Neuronal stem cell (in vitro differentiated cells): ENCODE results near the gene CCNB2.

Experiments
- DNase-seq: peaks from one replicate; pipeline ENCODE4 v3.0.0-alpha.2; 2013; ENCODE audit warnings: low spot score
- H2AFZ ChIP-seq: one replicate; pipeline ENCODE4 v1.6.1; 2013; ENCODE audit warnings: mild to moderate bottlenecking, low read length, inconsistent platforms
- H2AK5ac ChIP-seq: 2 replicates; pipeline ENCODE4 v1.6.1; 2013; ENCODE audit warnings: low read depth, mild to moderate bottlenecking, inconsistent platforms, low read length, moderate library complexity, mixed read lengths
- H2BK120ac ChIP-seq: 2 replicates; pipeline ENCODE4 v1.6.1; 2013; ENCODE audit warnings: low read depth, mild to moderate bottlenecking, inconsistent platforms, low read length, moderate library complexity, mixed read lengths
- H2BK12ac ChIP-seq: one replicate; pipeline ENCODE4 v1.6.1; 2013; ENCODE audit warnings: low read length, inconsistent platforms
- H2BK15ac ChIP-seq: 2 replicates; pipeline ENCODE4 v1.6.1; 2013; ENCODE audit warnings: mild to moderate bottlenecking, low read length, inconsistent platforms, mixed read lengths
- H2BK5ac ChIP-seq: one replicate; pipeline ENCODE4 v1.6.1; 2013; ENCODE audit warnings: inconsistent platforms, mild to moderate bottlenecking, low read length, moderate library complexity
- H3K14ac ChIP-seq: one replicate; pipeline ENCODE4 v1.6.1; 2013; ENCODE audit warnings: low read length, inconsistent platforms
- H3K18ac ChIP-seq: 2 replicates; pipeline ENCODE4 v1.6.1; 2013; ENCODE audit warnings: low read length, inconsistent platforms
- H3K23ac ChIP-seq: 2 replicates; pipeline ENCODE4 v1.6.1; 2013; ENCODE audit warnings: low read depth, mild to moderate bottlenecking, mixed read lengths, low read length, inconsistent platforms; ENCODE audit not compliant: poor library complexity
- H3K27ac ChIP-seq: replicated peaks from 3 replicates; pipeline ENCODE4 v1.5.1; 2013; ENCODE audit warnings: low read length, inconsistent platforms
- H3K27me3 ChIP-seq, 3 experiments: 2 replicates each; pipeline ENCODE4 v1.6.1; 2013; ENCODE audit warnings: low read length in 3 of 3, mild to moderate bottlenecking in 2 of 3, inconsistent platforms in 1 of 3, low read depth in 1 of 3, mixed read lengths in 1 of 3, moderate library complexity in 1 of 3; ENCODE audit not compliant: control insufficient read depth in 3 of 3, insufficient read depth in 3 of 3
- H3K36me3 ChIP-seq, 2 donors: replicated peaks in 1 of 2; 2 replicates each; pipeline ENCODE4 v1.6.1; 2013; ENCODE audit warnings: low read length in 2 of 2; ENCODE audit not compliant: control insufficient read depth in 2 of 2, insufficient read depth in 2 of 2
- H3K4ac ChIP-seq: 2 replicates; pipeline ENCODE4 v1.6.1; 2013; ENCODE audit warnings: inconsistent platforms, mild to moderate bottlenecking, low read length, moderate library complexity
- H3K4me1 ChIP-seq, 2 donors: 1 replicate in 1 of 2; 2 replicates in 1 of 2; pipeline ENCODE4 v1.6.1; 2013; ENCODE audit warnings: low read length in 2 of 2, low read depth in 1 of 2; ENCODE audit not compliant: control insufficient read depth in 2 of 2, insufficient read depth in 1 of 2
- H3K4me2 ChIP-seq: one replicate; pipeline ENCODE4 v1.6.1; 2013; ENCODE audit warnings: mild to moderate bottlenecking, low read length, inconsistent platforms; ENCODE audit not compliant: insufficient read depth, poor library complexity, severe bottlenecking
- H3K4me3 ChIP-seq, 2 donors: 2 replicates each; pipeline ENCODE4 v1.5.1; 2013; ENCODE audit warnings: low read length in 2 of 2, mild to moderate bottlenecking in 2 of 2, inconsistent platforms in 1 of 2, moderate library complexity in 1 of 2
- H3K79me1 ChIP-seq: one replicate; pipeline ENCODE4 v1.6.1; 2013; ENCODE audit warnings: low read depth, mild to moderate bottlenecking, inconsistent platforms, low read length, moderate library complexity
- H3K9ac ChIP-seq: one replicate; pipeline ENCODE4 v1.6.1; 2013; ENCODE audit warnings: mild to moderate bottlenecking, low read depth, low read length, inconsistent platforms; ENCODE audit not compliant: poor library complexity
- H3K9me3 ChIP-seq, 2 donors: replicated peaks in 1 of 2; 2 replicates each; pipeline versions ENCODE3 to v1.6.1; 2013; ENCODE audit warnings: low read length in 2 of 2, mild to moderate bottlenecking in 2 of 2, inconsistent platforms in 1 of 2, low read depth in 1 of 2, mixed read lengths in 1 of 2, moderate library complexity in 1 of 2; ENCODE audit not compliant: control insufficient read depth in 2 of 2, insufficient read depth in 1 of 2
- H4K8ac ChIP-seq: one replicate; pipeline ENCODE4 v1.6.1; 2013; ENCODE audit warnings: low read depth, mild to moderate bottlenecking, inconsistent platforms, low read length, moderate library complexity
- H4K91ac ChIP-seq: one replicate; pipeline ENCODE4 v1.6.1; 2013; ENCODE audit warnings: low read length, low read depth, mild to moderate bottlenecking, inconsistent platforms; ENCODE audit not compliant: poor library complexity
- WGBS, 2 donors: extraction: QIAGEN DNeasy Blood & Tissue Kit; methylation state at CpG; one replicate each; pipeline ENCODE4 v1.1.7; 2013; ENCODE audit warnings: missing lambda C conversion rate in 2 of 2, mixed read lengths in 1 of 2; ENCODE audit not compliant: insufficient read length in 2 of 2, insufficient replicate concordance in 1 of 2; ENCODE audit errors: extremely low coverage in 2 of 2; 5-methylcytosine and 5-hydroxymethylcytosine counted together

CCNB2 gene

GRCh38 chr15:59111251-59111650, 6.3 kb downstream of the CCNB2 start:
- Histone ChIP-seq H3K4me3 (no peak overlapping the region), H2AFZ (no peak overlapping the region), H3K36me3 (peaks cover 32 to 93% of the 10 kb centered on the region in 2 donors), H3K27me3 (no peaks in the 10 kb centered on the region), H3K9ac (no peak overlapping the region), H4K91ac (no peak overlapping the region), H3K14ac (no peak overlapping the region), H3K79me1 (no peaks in the 10 kb centered on the region), H2AK5ac (no peak overlapping the region), H3K4me2 (no peak overlapping the region), H3K4me1 (no peaks in the 10 kb centered on the region), H3K9me3 (no peaks in the 10 kb centered on the region), H2BK15ac (no peak overlapping the region), H2BK12ac (no peak overlapping the region), H2BK120ac (no peak overlapping the region), H3K27ac (no peak overlapping the region), H2BK5ac (no peak overlapping the region), H3K18ac (no peak overlapping the region), H4K8ac (no peak overlapping the region), H3K23ac (no peak overlapping the region), H3K4ac (no peak overlapping the region)
- no CpG with 5 or more reads among the region's 4 CpGs for WGBS, 2 donors
- no peak for DNase-seq

GRCh38 chr15:59115047-59115446, 10.1 kb downstream of the CCNB2 start:
- no peak overlapping the region for H2AK5ac ChIP-seq
- H3K79me1 ChIP-seq = no peaks in the 10 kb centered on the region
- no peak overlapping the region for H3K9ac ChIP-seq
- H4K8ac ChIP-seq = no peak overlapping the region
- H3K14ac ChIP-seq = no peak overlapping the region
- H3K27me3 ChIP-seq = no peaks in the 10 kb centered on the region
- no peak overlapping the region for H4K91ac ChIP-seq
- no peak overlapping the region for H2BK12ac ChIP-seq
- H3K18ac ChIP-seq = no peak overlapping the region
- no peak overlapping the region for H3K23ac ChIP-seq
- no CpG with 5 or more reads among the region's 2 CpGs for WGBS, 2 donors
- no peak overlapping the region for H2BK15ac ChIP-seq
- no peak overlapping the region for H3K4me3 ChIP-seq
- no peak overlapping the region for H2BK5ac ChIP-seq
- H3K27ac ChIP-seq = no peak overlapping the region
- no peak overlapping the region for H3K4ac ChIP-seq
- H3K4me1 ChIP-seq = no peaks in the 10 kb centered on the region
- no peak overlapping the region for H3K4me2 ChIP-seq
- H2AFZ ChIP-seq = no peak overlapping the region
- no peaks in the 10 kb centered on the region for H3K9me3 ChIP-seq
- H2BK120ac ChIP-seq = no peak overlapping the region
- DNase-seq = no peak
- peaks cover 52 to 99% of the 10 kb centered on the region in 2 donors for H3K36me3 ChIP-seq

DNA sequence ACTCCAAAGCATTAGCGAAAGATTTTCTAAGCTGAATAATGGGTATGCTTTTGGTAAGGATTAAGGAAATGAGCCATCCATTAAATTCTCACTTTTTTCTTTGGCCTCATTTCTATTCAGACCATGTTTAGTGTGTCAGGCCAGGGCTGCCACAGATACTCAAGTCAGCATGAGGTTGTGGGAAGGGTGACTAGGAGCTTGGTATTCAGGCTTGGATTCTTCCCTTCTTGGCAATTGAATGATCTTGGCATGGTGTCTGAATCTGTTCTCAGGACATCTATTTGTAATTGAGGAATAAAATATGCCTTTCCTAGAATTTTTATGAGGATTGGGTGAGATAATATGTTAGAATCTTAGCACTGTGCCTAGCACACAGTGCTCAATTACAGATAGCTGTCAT, 11.2 kb downstream of the CCNB2 start:
- no peak overlapping the region for H2BK15ac ChIP-seq
- H3K79me1 ChIP-seq = no peaks in the 10 kb centered on the region
- no peak overlapping the region for H3K23ac ChIP-seq
- no peak overlapping the region for H3K9ac ChIP-seq
- no peak overlapping the region for H3K4me2 ChIP-seq
- peaks cover 51 to 99% of the 10 kb centered on the region in 2 donors for H3K36me3 ChIP-seq
- no peak overlapping the region for H3K18ac ChIP-seq
- H2BK12ac ChIP-seq = no peak overlapping the region
- H3K4ac ChIP-seq = no peak overlapping the region
- H2AFZ ChIP-seq = no peak overlapping the region
- no peak overlapping the region for H4K8ac ChIP-seq
- WGBS, 2 donors = no CpG with 5 or more reads among the region's 1 CpG
- no peak overlapping the region for H3K27ac ChIP-seq
- H3K4me1 ChIP-seq = no peaks in the 10 kb centered on the region
- no peak overlapping the region for H3K14ac ChIP-seq
- H2AK5ac ChIP-seq = no peak overlapping the region
- H3K9me3 ChIP-seq = no peaks in the 10 kb centered on the region
- H4K91ac ChIP-seq = no peak overlapping the region
- no peak overlapping the region for H3K4me3 ChIP-seq
- no peak for DNase-seq
- no peaks in the 10 kb centered on the region for H3K27me3 ChIP-seq
- H2BK5ac ChIP-seq = no peak overlapping the region
- H2BK120ac ChIP-seq = no peak overlapping the region

- no peak overlapping the region for H3K4me3 ChIP-seq
- H3K4me1 ChIP-seq = no peaks in the 10 kb centered on the region
- no CpG with 5 or more reads among the region's 6 CpGs for WGBS, 2 donors
- H3K27me3 ChIP-seq = no peaks in the 10 kb centered on the region
- no peak overlapping the region for H2BK12ac ChIP-seq
- H2BK5ac ChIP-seq = no peak overlapping the region
- H3K36me3 ChIP-seq = peaks cover 51 to 97% of the 10 kb centered on the region in 2 donors
- no peak overlapping the region for H3K27ac ChIP-seq
- no peak overlapping the region for H3K14ac ChIP-seq
- no peaks in the 10 kb centered on the region for H3K9me3 ChIP-seq
- H3K4me2 ChIP-seq = no peak overlapping the region
- H4K8ac ChIP-seq = no peak overlapping the region
- no peak overlapping the region for H4K91ac ChIP-seq
- H2BK120ac ChIP-seq = no peak overlapping the region
- H2AFZ ChIP-seq = no peak overlapping the region
- H3K23ac ChIP-seq = no peak overlapping the region
- H2BK15ac ChIP-seq = no peak overlapping the region
- H3K9ac ChIP-seq = no peak overlapping the region
- DNase-seq = no peak
- no peak overlapping the region for H2AK5ac ChIP-seq
- no peak overlapping the region for H3K4ac ChIP-seq
- H3K18ac ChIP-seq = no peak overlapping the region
- no peaks in the 10 kb centered on the region for H3K79me1 ChIP-seq
Observed at GRCh38 chr15:59116771-59117170, 11.8 kb downstream of the CCNB2 start.
